Measurements from ENCODE around the gene GOLGA8S. TPM values are rescaled to one million over a fixed set of nuclear protein-coding genes. Genes with fewer than 3 reads are reported as not detected.
"Not testable (repeated sequence)": the region's sequence is repeated elsewhere in the genome, so short reads cannot be mapped to it uniquely, and the experiment has no call there.

GOLGA8S gene
- total RNA-seq, 2 donors from 2014 or later: 0.08 TPM; not detected in 1

GRCh38 chr15:23372284-23372683 is 17.7 kb downstream of the GOLGA8S start:
- H3K27me3 ChIP-seq: no peaks in the 10 kb centered on the region
- no peaks in the 10 kb centered on the region for H3K4me1 ChIP-seq
- H3K27ac ChIP-seq: no peak overlapping the region
- H3K36me3 ChIP-seq: no peaks in the 10 kb centered on the region
- no peak for TF ChIP-seq CTCF (IDR thresholded peaks at IDR 0.05)
- H3K4me3 ChIP-seq: no peak overlapping the region
- H3K9me3 ChIP-seq: no peaks in the 10 kb centered on the region
- DNase-seq: no peak
- intact Hi-C loops (cut with DNase I): no loop called here
- H3K9ac ChIP-seq (ENCODE audit: low read depth in 2 of 2, low read length in 2 of 2): no peak overlapping the region

- H3K4me1 ChIP-seq; DNase-seq; intact Hi-C loops (cut with DNase I); H3K27ac ChIP-seq; H3K9ac ChIP-seq (ENCODE audit: low read depth in 2 of 2, low read length in 2 of 2); H3K36me3 ChIP-seq; H3K4me3 ChIP-seq; H3K9me3 ChIP-seq; H3K27me3 ChIP-seq: not testable (repeated sequence)
Observed at GRCh38 chr15:23372891-23373600, 18.5 kb downstream of the GOLGA8S start.

GRCh38 chr15:23374226-23374625 is 19.7 kb downstream of the GOLGA8S start:
- H3K9me3 ChIP-seq; H3K36me3 ChIP-seq; DNase-seq; H3K27ac ChIP-seq; H3K4me3 ChIP-seq; intact Hi-C loops (cut with DNase I); H3K27me3 ChIP-seq; H3K4me1 ChIP-seq; H3K9ac ChIP-seq (ENCODE audit: low read depth in 2 of 2, low read length in 2 of 2): not testable (repeated sequence)

GRCh38 chr15:23378946-23379345 is 24.4 kb downstream of the GOLGA8S start:
- H3K9ac ChIP-seq (ENCODE audit: low read depth in 2 of 2, low read length in 2 of 2); H3K36me3 ChIP-seq; H3K4me3 ChIP-seq; H3K27ac ChIP-seq; H3K4me1 ChIP-seq; intact Hi-C loops (cut with DNase I); H3K9me3 ChIP-seq; H3K27me3 ChIP-seq; DNase-seq: not testable (repeated sequence)

- H3K9me3 ChIP-seq; H3K36me3 ChIP-seq; intact Hi-C loops (cut with DNase I); H3K4me3 ChIP-seq; H3K9ac ChIP-seq (ENCODE audit: low read depth in 2 of 2, low read length in 2 of 2); H3K27ac ChIP-seq; DNase-seq; H3K27me3 ChIP-seq; H3K4me1 ChIP-seq: not testable (repeated sequence)
Observed at GRCh38 chr15:23380700-23381099, 26.2 kb downstream of the GOLGA8S start.

- intact Hi-C loops (cut with DNase I): not testable (repeated sequence)
Observed at GRCh38 chr15:23381192-23381591, 26.6 kb downstream of the GOLGA8S start.

GRCh38 chr15:23384371-23384770 is 29.8 kb downstream of the GOLGA8S start:
- no peak for TF ChIP-seq CTCF (IDR thresholded peaks at IDR 0.05)

More at GRCh38 chr15:23381192-23381591, 26.6 kb downstream of the GOLGA8S start:
- H3K36me3 ChIP-seq; DNase-seq; H3K27ac ChIP-seq; H3K27me3 ChIP-seq; H3K9ac ChIP-seq (ENCODE audit: low read depth in 2 of 2, low read length in 2 of 2); H3K4me3 ChIP-seq; H3K4me1 ChIP-seq; H3K9me3 ChIP-seq: not testable (repeated sequence)

GRCh38 chr15:23385886-23386430 is 31.4 kb downstream of the GOLGA8S start:
- DNase-seq: no peak
- Histone ChIP-seq H3K4me1 (no peaks in the 10 kb centered on the region), H3K9me3 (no peaks in the 10 kb centered on the region), H3K4me3 (no peak overlapping the region), H3K27ac (no peak overlapping the region), H3K27me3 (no peaks in the 10 kb centered on the region), H3K36me3 (no peaks in the 10 kb centered on the region), H3K9ac (ENCODE audit: low read depth in 2 of 2, low read length in 2 of 2) (no peak overlapping the region)
- no peak for TF ChIP-seq CTCF (IDR thresholded peaks at IDR 0.05)
- intact Hi-C loops (cut with DNase I): no loop called here

More at GRCh38 chr15:23384371-23384770, 29.8 kb downstream of the GOLGA8S start:
- intact Hi-C loops (cut with DNase I): no loop called here
- no peak overlapping the region for H3K27ac ChIP-seq
- no peak for DNase-seq
- no peaks in the 10 kb centered on the region for H3K9me3 ChIP-seq
- no peaks in the 10 kb centered on the region for H3K27me3 ChIP-seq
- H3K4me3 ChIP-seq: no peak overlapping the region
- no peak overlapping the region for H3K9ac ChIP-seq (ENCODE audit: low read depth in 2 of 2, low read length in 2 of 2)
- H3K36me3 ChIP-seq: no peaks in the 10 kb centered on the region
- H3K4me1 ChIP-seq: no peaks in the 10 kb centered on the region

Data from colonic mucosa (tissue), 4 donors.